Activated CD4-positive, alpha-beta T cell treated with anti-CD3 and anti-CD28 coated beads, Interleukin-10, Interleukin-2, amounts not matched to agents 100 ng/mL and 50 ng/mL, durations not matched to agents 16 hours and 8 hours (primary cell): ENCODE results near the gene TEX52.

Experiments used
- DNase-seq: peaks from one replicate; pipeline ENCODE4 v3.0.0-alpha.2; 2020

TEX52 gene

GRCh38 chr12:2826721-2827515 lies 29.9 kb downstream of the TEX52 start:
- DNase-seq, result no peak

GRCh38 chr12:2826036-2826435 lies 30.8 kb downstream of the TEX52 start:
- DNase-seq, result no peak

GRCh38 chr12:2825132-2825531 lies 31.7 kb downstream of the TEX52 start:
- no peak for DNase-seq

GRCh38 chr12:2824541-2824940 lies 32.3 kb downstream of the TEX52 start:
- no peak for DNase-seq

GRCh38 chr12:2823483-2823882 lies 33.4 kb downstream of the TEX52 start:
- no peak for DNase-seq

- DNase-seq, result no peak
Observed at GRCh38 chr12:2820432-2820831, 36.4 kb downstream of the TEX52 start.

- no peak for DNase-seq
Observed at GRCh38 chr12:2819810-2820209, 37.0 kb downstream of the TEX52 start.

GRCh38 chr12:2813214-2814185 lies 43.3 kb downstream of the TEX52 start:
- DNase-seq, result peak; percentile 78

GRCh38 chr12:2812290-2813213 lies 44.3 kb downstream of the TEX52 start, which contains the start of gene ITFG2:
ITFG2 (plus strand) TSS chr12:2812668; CDS start chr12:2812761, 93 bp downstream.
- DNase-seq, result peak; percentile 99

GRCh38 chr12:2811801-2812200 lies 45.0 kb downstream of the TEX52 start:
- DNase-seq, result no peak

GRCh38 chr12:2806700-2807099 lies 50.1 kb downstream of the TEX52 start:
- DNase-seq, result no peak

GRCh38 chr12:2805143-2805520 lies 51.7 kb downstream of the TEX52 start:
- DNase-seq, result no peak

- no peak for DNase-seq
Observed at GRCh38 chr12:2804393-2805142, 52.3 kb downstream of the TEX52 start.

GRCh38 chr12:2803635-2804392 lies 53.0 kb downstream of the TEX52 start:
- no peak for DNase-seq

GRCh38 chr12:2801044-2801783 lies 55.6 kb downstream of the TEX52 start:
- DNase-seq, result no peak

GRCh38 chr12:2800046-2800570 lies 56.7 kb downstream of the TEX52 start:
- no peak for DNase-seq
